NCI-H2107 treated with DMSO at 0.1 percent for 48 hours (cell line): ENCODE measurements around the gene CST9L.

ENCODE experiments used
- DNase-seq: peaks from one replicate; lab custom pipeline; 2025; ENCODE audit not compliant: unreplicated experiment; lab: John Stamatoyannopoulos, UW

CST9L gene

GRCh38 chr20:23547613-23548012 is 20.7 kb downstream of the CST9L start:
- DNase-seq: no peak

- DNase-seq: no peak
Observed at GRCh38 chr20:23546435-23547144, 21.7 kb downstream of the CST9L start.

- DNase-seq: no peak
Observed at GRCh38 chr20:23544133-23544532, 24.2 kb downstream of the CST9L start.

GRCh38 chr20:23542801-23543200 is 25.5 kb downstream of the CST9L start:
- DNase-seq: no peak

GRCh38 chr20:23541776-23542175 is 26.5 kb downstream of the CST9L start:
- DNase-seq: no peak

- DNase-seq: no peak
Observed at GRCh38 chr20:23541330-23541729, 27.0 kb downstream of the CST9L start.

- no peak for DNase-seq
Observed at GRCh38 chr20:23540624-23541023, 27.7 kb downstream of the CST9L start.

GRCh38 chr20:23537030-23537429 is 31.3 kb downstream of the CST9L start:
- no peak for DNase-seq

GRCh38 chr20:23536328-23536974 is 31.8 kb downstream of the CST9L start:
- no peak for DNase-seq

- no peak for DNase-seq
Observed at GRCh38 chr20:23534801-23535593, 33.3 kb downstream of the CST9L start.

- no peak for DNase-seq
Observed at GRCh38 chr20:23533161-23533560, 35.1 kb downstream of the CST9L start.

- DNase-seq: no peak
Observed at GRCh38 chr20:23532533-23532932, 35.8 kb downstream of the CST9L start.

- DNase-seq: no peak
Observed at GRCh38 chr20:23530937-23531567, 37.2 kb downstream of the CST9L start.

GRCh38 chr20:23528867-23529431 is 39.3 kb downstream of the CST9L start:
- DNase-seq: no peak

GRCh38 chr20:23526850-23527249 is 41.4 kb downstream of the CST9L start:
- DNase-seq: no peak

GRCh38 chr20:23524146-23524545 is 44.1 kb downstream of the CST9L start:
- no peak for DNase-seq

- no peak for DNase-seq
Observed at GRCh38 chr20:23520185-23520584, 48.1 kb downstream of the CST9L start.

- DNase-seq: no peak
Observed at GRCh38 chr20:23519556-23519955, 48.7 kb downstream of the CST9L start.

- DNase-seq: no peak
Observed at GRCh38 chr20:23517719-23518118, 50.6 kb downstream of the CST9L start.

- no peak for DNase-seq
Observed at GRCh38 chr20:23515250-23515939, 52.9 kb downstream of the CST9L start.

- no peak for DNase-seq
Observed at GRCh38 chr20:23514848-23515247, 53.4 kb downstream of the CST9L start.
